Liver (tissue), 9 donors: ENCODE results near the gene IGFALS. TPM values are rescaled to one million over a fixed set of nuclear protein-coding genes. Genes with fewer than 3 reads are reported as not detected.

Experiments
- DNase-seq: peaks from one replicate; pipeline ENCODE4 v3.0.0-alpha.2; 2017; ENCODE audit warnings: low spot score
- H3K27ac ChIP-seq, 2 donors: one replicate each; pipeline ENCODE4 v1.7.0; 2013; ENCODE audit warnings: inconsistent platforms in 2 of 2, low read length in 2 of 2, control low read depth in 1 of 2, low read depth in 1 of 2, mild to moderate bottlenecking in 1 of 2
- H3K27me3 ChIP-seq, 4 donors: one replicate each; pipeline versions ENCODE4 v1.6.1 to v1.7.0; 2013; ENCODE audit warnings: low read length in 3 of 4, inconsistent platforms in 1 of 4, mild to moderate bottlenecking in 1 of 4, moderate library complexity in 1 of 4; ENCODE audit not compliant: control insufficient read depth in 4 of 4, insufficient read depth in 4 of 4
- H3K36me3 ChIP-seq, 4 donors: one replicate each; pipeline versions ENCODE4 v1.6.1 to v1.7.0; 2013; ENCODE audit warnings: low read length in 3 of 4, mild to moderate bottlenecking in 3 of 4, low read depth in 1 of 4, moderate library complexity in 1 of 4; ENCODE audit not compliant: control insufficient read depth in 4 of 4, insufficient read depth in 3 of 4
- H3K4me1 ChIP-seq, 4 donors: one replicate each; pipeline versions ENCODE4 v1.6.1 to v1.7.0; 2013; ENCODE audit warnings: low read length in 3 of 4, mild to moderate bottlenecking in 3 of 4, moderate library complexity in 1 of 4; ENCODE audit not compliant: control insufficient read depth in 4 of 4, insufficient read depth in 4 of 4
- H3K4me3 ChIP-seq, 3 donors: one replicate each; pipeline versions ENCODE4 v1.6.1 to v1.7.0; 2013; ENCODE audit warnings: low read length in 3 of 3, control low read depth in 1 of 3, low read depth in 1 of 3, mild to moderate bottlenecking in 1 of 3
- H3K9ac ChIP-seq, 2 donors: one replicate each; pipeline ENCODE4 v1.7.0; 2013; ENCODE audit warnings: low read length in 2 of 2, mild to moderate bottlenecking in 2 of 2, moderate library complexity in 2 of 2, control low read depth in 1 of 2, low read depth in 1 of 2
- H3K9me3 ChIP-seq, 4 donors: one replicate each; pipeline versions ENCODE4 v1.6.1 to v1.7.0; 2013; ENCODE audit warnings: low read length in 3 of 4; ENCODE audit not compliant: control insufficient read depth in 4 of 4
- EGR1 ChIP-seq, 2 donors: IDR thresholded peaks; 2 replicates each; pipeline ENCODE4 v1.6.1; 2016 to 2018; ENCODE audit warnings: antibody characterized with exemption in 2 of 2, low read depth in 2 of 2
- FOXA1 ChIP-seq: IDR thresholded peaks from 2 replicates; pipeline ENCODE4 v1.6.1; 2016; ENCODE audit warnings: antibody characterized with exemption
- FOXA2 ChIP-seq: IDR thresholded peaks from 2 replicates; pipeline ENCODE4 v1.6.1; 2016; ENCODE audit warnings: antibody characterized with exemption
- HNF4A ChIP-seq, 2 donors: conservative IDR thresholded peaks; 2 replicates each; pipeline ENCODE4 v1.6.1; 2016; ENCODE audit warnings: antibody characterized with exemption in 2 of 2, mild to moderate bottlenecking in 2 of 2
- JUND ChIP-seq, 2 donors: IDR thresholded peaks; 2 replicates each; pipeline ENCODE4 v1.6.1; 2016; ENCODE audit warnings: antibody characterized with exemption in 2 of 2
- MAX ChIP-seq: IDR thresholded peaks from 2 replicates; pipeline ENCODE4 v1.6.1; 2016; ENCODE audit warnings: antibody characterized with exemption
- RAD21 ChIP-seq, 2 donors: IDR thresholded peaks; 2 replicates each; pipeline ENCODE4 v1.6.1; 2016; ENCODE audit warnings: antibody characterized with exemption in 2 of 2, mild to moderate bottlenecking in 2 of 2
- RXRA ChIP-seq, 2 donors: IDR thresholded peaks; 2 replicates each; pipeline ENCODE4 v1.6.1; 2017 to 2018; ENCODE audit warnings: antibody characterized with exemption in 2 of 2, mild to moderate bottlenecking in 1 of 2
- SP1 ChIP-seq: IDR thresholded peaks from 2 replicates; pipeline ENCODE4 v1.6.1; 2018; ENCODE audit warnings: antibody characterized with exemption, mild to moderate bottlenecking
- TAF1 ChIP-seq: conservative IDR thresholded peaks from 2 replicates; pipeline ENCODE4 v1.6.1; 2016; ENCODE audit warnings: antibody characterized with exemption, mild to moderate bottlenecking
- YY1 ChIP-seq: IDR thresholded peaks from 2 replicates; pipeline ENCODE4 v1.6.1; 2016; ENCODE audit warnings: antibody characterized with exemption, mild to moderate bottlenecking
- ZBTB33 ChIP-seq: IDR thresholded peaks from 2 replicates; pipeline ENCODE4 v1.6.1; 2016; ENCODE audit warnings: antibody characterized with exemption
- WGBS: extraction: QIAGEN DNeasy Blood & Tissue Kit; methylation state at CpG from one replicate; pipeline ENCODE4 v1.1.7; 2013; 5-methylcytosine and 5-hydroxymethylcytosine counted together
- polyA plus RNA-seq, 2 donors: library from polyadenylated mRNA; stranded (reverse) in 1 of 2; unstranded in 1 of 2; fragments of 200-250 nt in 1 of 2; fragments of >200 nt in 1 of 2; fragmentation: Nextera tagmentation in 1 of 2; extraction: Ambion mirVana in 1 of 2; gene quantifications; one replicate each; pipeline versions ENCODE4 v1.2.1 to v1.2.3, GENCODE V29; 2013 to 2015
- total RNA-seq, 2 donors: library from RNA; depleted of rRNA; stranded (reverse); fragments of >200 nt; gene quantifications; one replicate each; pipeline ENCODE4 v1.2.3, GENCODE V29; 2014
- TF ChIP-seq, protein P1 (sequence below): fragments of 150-350 bp; IDR thresholded peaks from 2 replicates; pipeline ENCODE4 v1.5.1; 2017; ENCODE audit warnings: improper control_type of control experiment, low read depth, low read length; ENCODE audit not compliant: missing input control
- TF ChIP-seq, protein P2 (sequence below): IDR thresholded peaks from 2 replicates; pipeline ENCODE4 v1.6.1; 2016; ENCODE audit warnings: antibody characterized with exemption, mild to moderate bottlenecking
- donor health status: healthy.
- donor health status: healthy.
- donor health status: healthy.
- donor health status: healthy.
- donor health status: healthy.

The IGFALS gene
- total and polyA plus RNA-seq, 4 donors, result 19.8 to 161 (median 68.4) TPM

DNA sequence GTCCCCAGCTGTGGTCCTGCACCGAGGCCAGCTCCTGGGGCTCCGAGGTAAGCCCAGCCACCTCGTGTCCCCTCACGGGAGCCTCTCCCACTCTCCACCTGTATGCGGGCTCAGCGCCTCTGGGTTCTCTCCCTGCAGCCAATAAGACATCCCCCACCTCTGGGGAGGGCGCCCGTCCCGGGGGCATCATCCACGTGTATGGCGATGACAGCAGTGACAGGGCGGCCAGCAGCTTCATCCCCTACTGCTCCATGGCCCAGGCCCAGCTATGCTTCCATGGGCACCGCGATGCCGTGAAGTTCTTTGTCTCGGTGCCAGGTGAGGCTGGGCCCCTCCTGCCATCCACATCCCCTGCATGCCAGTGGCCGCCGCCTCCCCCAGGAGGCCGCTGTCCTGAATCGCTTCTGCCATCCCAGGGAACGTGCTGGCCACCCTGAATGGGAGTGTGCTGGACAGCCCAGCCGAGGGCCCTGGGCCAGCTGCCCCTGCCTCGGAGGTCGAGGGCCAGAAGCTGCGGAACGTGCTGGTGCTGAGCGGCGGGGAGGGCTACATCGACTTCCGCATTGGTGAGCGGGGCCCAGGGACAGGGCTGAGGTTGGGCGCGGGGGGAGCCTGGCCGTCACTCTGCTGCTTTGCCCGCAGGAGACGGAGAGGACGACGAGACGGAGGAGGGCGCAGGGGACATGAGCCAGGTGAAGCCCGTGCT is 25.3 kb downstream of the IGFALS start:
- Histone ChIP-seq H3K27me3 (no peaks in the 10 kb centered on the region), H3K9me3 (no peaks in the 10 kb centered on the region), H3K4me1 (peaks cover 0 to 25% (median 13%) of the 10 kb centered on the region in 4 donors), H3K27ac (no peak overlapping the region), H3K9ac (no peak overlapping the region), H3K36me3 (peaks cover 6 to 38% (median 12%) of the 10 kb centered on the region in 4 donors), H3K4me3 (no peak overlapping the region)
- 91% methylated on average over 41 of the region's 41 CpGs for WGBS
- TF ChIP-seq MAX (no peak), ZBTB33 (no peak), FOXA1 (no peak), RXRA (IDR thresholded peaks at IDR 0.05) (no peak), JUND (IDR thresholded peaks at IDR 0.05) (no peak), TAF1 (no peak), RAD21 (IDR thresholded peaks at IDR 0.05) (no peak), YY1 (no peak), EGR1 (IDR thresholded peaks at IDR 0.05; ENCODE audit: low read depth in 2 of 2) (no peak), HNF4A (conservative IDR thresholded peaks at IDR 0.05) (no peak), SP1 (no peak), FOXA2 (no peak)
- TF ChIP-seq, protein P1, sequence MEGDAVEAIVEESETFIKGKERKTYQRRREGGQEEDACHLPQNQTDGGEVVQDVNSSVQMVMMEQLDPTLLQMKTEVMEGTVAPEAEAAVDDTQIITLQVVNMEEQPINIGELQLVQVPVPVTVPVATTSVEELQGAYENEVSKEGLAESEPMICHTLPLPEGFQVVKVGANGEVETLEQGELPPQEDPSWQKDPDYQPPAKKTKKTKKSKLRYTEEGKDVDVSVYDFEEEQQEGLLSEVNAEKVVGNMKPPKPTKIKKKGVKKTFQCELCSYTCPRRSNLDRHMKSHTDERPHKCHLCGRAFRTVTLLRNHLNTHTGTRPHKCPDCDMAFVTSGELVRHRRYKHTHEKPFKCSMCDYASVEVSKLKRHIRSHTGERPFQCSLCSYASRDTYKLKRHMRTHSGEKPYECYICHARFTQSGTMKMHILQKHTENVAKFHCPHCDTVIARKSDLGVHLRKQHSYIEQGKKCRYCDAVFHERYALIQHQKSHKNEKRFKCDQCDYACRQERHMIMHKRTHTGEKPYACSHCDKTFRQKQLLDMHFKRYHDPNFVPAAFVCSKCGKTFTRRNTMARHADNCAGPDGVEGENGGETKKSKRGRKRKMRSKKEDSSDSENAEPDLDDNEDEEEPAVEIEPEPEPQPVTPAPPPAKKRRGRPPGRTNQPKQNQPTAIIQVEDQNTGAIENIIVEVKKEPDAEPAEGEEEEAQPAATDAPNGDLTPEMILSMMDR, result no peak
- TF ChIP-seq, protein P2, sequence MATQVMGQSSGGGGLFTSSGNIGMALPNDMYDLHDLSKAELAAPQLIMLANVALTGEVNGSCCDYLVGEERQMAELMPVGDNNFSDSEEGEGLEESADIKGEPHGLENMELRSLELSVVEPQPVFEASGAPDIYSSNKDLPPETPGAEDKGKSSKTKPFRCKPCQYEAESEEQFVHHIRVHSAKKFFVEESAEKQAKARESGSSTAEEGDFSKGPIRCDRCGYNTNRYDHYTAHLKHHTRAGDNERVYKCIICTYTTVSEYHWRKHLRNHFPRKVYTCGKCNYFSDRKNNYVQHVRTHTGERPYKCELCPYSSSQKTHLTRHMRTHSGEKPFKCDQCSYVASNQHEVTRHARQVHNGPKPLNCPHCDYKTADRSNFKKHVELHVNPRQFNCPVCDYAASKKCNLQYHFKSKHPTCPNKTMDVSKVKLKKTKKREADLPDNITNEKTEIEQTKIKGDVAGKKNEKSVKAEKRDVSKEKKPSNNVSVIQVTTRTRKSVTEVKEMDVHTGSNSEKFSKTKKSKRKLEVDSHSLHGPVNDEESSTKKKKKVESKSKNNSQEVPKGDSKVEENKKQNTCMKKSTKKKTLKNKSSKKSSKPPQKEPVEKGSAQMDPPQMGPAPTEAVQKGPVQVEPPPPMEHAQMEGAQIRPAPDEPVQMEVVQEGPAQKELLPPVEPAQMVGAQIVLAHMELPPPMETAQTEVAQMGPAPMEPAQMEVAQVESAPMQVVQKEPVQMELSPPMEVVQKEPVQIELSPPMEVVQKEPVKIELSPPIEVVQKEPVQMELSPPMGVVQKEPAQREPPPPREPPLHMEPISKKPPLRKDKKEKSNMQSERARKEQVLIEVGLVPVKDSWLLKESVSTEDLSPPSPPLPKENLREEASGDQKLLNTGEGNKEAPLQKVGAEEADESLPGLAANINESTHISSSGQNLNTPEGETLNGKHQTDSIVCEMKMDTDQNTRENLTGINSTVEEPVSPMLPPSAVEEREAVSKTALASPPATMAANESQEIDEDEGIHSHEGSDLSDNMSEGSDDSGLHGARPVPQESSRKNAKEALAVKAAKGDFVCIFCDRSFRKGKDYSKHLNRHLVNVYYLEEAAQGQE, result no peak
- no peak for DNase-seq
